Loucy (cell line): ENCODE measurements around the gene PLEKHG7.

Source experiments
- EZH2phosphoT487 ChIP-seq: fragments of 200-600 bp; IDR thresholded peaks from 2 replicates; pipeline ENCODE4 v1.6.1; 2018; ENCODE audit warnings: antibody characterized with exemption, mild to moderate bottlenecking, moderate library complexity, borderline replicate concordance
- TF ChIP-seq, protein P1 (sequence below): fragments of 200-600 bp; sonication (generic); conservative IDR thresholded peaks from 2 replicates; pipeline ENCODE4 v1.5.1; 2014; ENCODE audit warnings: mild to moderate bottlenecking, antibody characterized with exemption, low read length

DNA sequence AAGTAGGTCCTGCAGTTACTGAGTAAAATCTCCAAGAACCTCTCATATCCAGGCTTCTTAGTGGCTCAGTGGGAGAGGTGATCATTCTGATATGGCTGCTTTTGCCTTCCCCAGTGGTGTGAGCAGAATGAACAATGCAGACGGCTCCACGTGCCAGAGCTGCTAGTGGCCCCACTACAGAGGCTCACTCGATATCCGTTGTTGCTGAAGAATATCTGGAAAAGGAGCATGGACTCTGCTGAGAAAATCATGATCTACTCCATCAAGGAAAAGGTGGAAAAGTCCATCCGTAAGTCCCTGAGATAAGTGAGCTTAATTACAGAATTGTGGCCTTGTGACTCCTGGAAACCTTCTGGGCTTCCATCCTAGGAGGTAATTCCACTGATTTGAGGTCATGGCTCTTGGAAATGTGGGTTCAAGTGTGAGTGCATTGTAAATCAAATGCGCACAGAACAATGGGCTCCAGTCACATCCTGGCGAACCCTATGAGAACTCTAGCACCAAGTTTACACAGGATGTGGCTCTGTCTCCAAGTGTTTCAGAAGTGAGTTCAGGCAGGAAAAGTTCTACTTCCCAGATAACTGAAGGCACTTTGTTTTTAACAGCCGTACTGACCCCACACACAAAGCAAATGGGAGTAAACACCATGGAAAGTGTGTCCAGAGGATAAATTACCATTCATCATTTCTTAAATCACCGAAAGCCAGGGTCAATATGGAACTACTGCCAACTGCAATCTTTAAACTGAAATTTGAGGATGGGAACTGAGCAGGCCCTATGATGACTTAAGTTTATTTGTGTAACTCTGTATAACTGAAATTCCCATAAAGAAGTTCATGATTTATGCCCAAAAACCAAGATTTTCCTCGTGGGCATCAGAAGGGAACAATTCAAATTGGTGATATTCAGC is 51.4 kb downstream of the PLEKHG7 start:
- TF ChIP-seq, protein P1, sequence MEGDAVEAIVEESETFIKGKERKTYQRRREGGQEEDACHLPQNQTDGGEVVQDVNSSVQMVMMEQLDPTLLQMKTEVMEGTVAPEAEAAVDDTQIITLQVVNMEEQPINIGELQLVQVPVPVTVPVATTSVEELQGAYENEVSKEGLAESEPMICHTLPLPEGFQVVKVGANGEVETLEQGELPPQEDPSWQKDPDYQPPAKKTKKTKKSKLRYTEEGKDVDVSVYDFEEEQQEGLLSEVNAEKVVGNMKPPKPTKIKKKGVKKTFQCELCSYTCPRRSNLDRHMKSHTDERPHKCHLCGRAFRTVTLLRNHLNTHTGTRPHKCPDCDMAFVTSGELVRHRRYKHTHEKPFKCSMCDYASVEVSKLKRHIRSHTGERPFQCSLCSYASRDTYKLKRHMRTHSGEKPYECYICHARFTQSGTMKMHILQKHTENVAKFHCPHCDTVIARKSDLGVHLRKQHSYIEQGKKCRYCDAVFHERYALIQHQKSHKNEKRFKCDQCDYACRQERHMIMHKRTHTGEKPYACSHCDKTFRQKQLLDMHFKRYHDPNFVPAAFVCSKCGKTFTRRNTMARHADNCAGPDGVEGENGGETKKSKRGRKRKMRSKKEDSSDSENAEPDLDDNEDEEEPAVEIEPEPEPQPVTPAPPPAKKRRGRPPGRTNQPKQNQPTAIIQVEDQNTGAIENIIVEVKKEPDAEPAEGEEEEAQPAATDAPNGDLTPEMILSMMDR, result no peak
- TF ChIP-seq EZH2phosphoT487, result no peak
